Measurements from ENCODE around the gene PIEZO2.
"Not testable (repeated sequence)": the region's sequence is repeated elsewhere in the genome, so short reads cannot be mapped to it uniquely, and the experiment has no call there.

PIEZO2 gene

DNA sequence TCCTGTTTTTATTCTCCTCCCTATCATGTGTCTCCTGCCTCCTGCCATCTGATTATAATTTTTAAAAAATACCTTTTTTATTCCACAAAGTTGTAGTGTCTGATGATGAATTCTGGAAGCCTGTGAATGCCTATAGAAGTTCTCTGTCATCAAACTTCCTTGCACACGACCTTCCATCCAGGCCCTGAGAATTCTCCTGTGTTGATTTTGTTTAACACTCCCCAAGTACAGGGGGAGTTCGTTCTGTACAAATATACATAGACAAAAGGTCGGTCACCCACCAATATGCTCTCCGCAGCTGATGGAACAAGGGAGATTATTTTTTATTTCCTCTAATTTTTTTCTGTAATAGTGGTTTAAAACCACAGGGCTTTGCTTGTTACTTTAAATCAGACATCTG, 232.5 kb downstream of the PIEZO2 start (continued):
- TF ChIP-seq, protein P1, sequence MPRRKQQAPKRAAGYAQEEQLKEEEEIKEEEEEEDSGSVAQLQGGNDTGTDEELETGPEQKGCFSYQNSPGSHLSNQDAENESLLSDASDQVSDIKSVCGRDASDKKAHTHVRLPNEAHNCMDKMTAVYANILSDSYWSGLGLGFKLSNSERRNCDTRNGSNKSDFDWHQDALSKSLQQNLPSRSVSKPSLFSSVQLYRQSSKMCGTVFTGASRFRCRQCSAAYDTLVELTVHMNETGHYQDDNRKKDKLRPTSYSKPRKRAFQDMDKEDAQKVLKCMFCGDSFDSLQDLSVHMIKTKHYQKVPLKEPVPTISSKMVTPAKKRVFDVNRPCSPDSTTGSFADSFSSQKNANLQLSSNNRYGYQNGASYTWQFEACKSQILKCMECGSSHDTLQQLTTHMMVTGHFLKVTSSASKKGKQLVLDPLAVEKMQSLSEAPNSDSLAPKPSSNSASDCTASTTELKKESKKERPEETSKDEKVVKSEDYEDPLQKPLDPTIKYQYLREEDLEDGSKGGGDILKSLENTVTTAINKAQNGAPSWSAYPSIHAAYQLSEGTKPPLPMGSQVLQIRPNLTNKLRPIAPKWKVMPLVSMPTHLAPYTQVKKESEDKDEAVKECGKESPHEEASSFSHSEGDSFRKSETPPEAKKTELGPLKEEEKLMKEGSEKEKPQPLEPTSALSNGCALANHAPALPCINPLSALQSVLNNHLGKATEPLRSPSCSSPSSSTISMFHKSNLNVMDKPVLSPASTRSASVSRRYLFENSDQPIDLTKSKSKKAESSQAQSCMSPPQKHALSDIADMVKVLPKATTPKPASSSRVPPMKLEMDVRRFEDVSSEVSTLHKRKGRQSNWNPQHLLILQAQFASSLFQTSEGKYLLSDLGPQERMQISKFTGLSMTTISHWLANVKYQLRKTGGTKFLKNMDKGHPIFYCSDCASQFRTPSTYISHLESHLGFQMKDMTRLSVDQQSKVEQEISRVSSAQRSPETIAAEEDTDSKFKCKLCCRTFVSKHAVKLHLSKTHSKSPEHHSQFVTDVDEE (CRISPR knock-in tag; IDR thresholded peaks at IDR 0.05), result no peak
- TF ChIP-seq ZNF70 (CRISPR knock-in tag; IDR thresholded peaks at IDR 0.05) (no peak), TCF4 (CRISPR knock-in tag; IDR thresholded peaks at IDR 0.05; ENCODE audit: borderline replicate concordance) (no peak), SNAI2 (CRISPR knock-in tag; IDR thresholded peaks at IDR 0.05) (no peak), RARB (CRISPR knock-in tag; IDR thresholded peaks at IDR 0.05) (no peak), ARNTL (CRISPR knock-in tag; IDR thresholded peaks at IDR 0.05; ENCODE audit: borderline replicate concordance, low read depth) (no peak), ISL1 (CRISPR knock-in tag; IDR thresholded peaks at IDR 0.05) (no peak), TOX (CRISPR knock-in tag; IDR thresholded peaks at IDR 0.05; ENCODE audit: borderline replicate concordance) (no peak)
- TF ChIP-seq, protein P2, sequence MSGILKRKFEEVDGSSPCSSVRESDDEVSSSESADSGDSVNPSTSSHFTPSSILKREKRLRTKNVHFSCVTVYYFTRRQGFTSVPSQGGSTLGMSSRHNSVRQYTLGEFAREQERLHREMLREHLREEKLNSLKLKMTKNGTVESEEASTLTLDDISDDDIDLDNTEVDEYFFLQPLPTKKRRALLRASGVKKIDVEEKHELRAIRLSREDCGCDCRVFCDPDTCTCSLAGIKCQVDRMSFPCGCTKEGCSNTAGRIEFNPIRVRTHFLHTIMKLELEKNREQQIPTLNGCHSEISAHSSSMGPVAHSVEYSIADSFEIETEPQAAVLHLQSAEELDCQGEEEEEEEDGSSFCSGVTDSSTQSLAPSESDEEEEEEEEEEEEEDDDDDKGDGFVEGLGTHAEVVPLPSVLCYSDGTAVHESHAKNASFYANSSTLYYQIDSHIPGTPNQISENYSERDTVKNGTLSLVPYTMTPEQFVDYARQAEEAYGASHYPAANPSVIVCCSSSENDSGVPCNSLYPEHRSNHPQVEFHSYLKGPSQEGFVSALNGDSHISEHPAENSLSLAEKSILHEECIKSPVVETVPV (CRISPR knock-in tag; IDR thresholded peaks at IDR 0.05), result no peak

DNA sequence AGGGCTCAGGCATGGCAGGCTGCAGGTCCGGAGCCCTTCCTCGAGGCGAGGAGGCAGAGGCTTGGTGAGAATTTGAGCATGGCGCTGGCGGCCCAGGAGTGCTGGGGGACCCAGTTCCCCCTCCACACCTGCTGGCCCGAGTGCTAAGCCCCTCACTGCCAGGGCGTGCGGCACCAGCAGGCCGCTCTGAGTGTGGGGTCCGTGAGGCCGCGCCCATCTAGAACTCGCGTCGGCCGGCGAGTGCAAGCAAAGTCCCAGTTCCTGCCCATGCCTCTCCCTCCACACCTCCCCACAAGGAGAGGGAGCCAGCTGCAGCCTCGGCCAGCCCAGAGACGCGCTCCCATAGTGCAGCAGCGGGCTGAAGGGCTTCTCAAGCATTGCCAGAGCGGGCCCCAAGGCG, 233.0 kb downstream of the PIEZO2 start:
- TF ChIP-seq, protein P3, sequence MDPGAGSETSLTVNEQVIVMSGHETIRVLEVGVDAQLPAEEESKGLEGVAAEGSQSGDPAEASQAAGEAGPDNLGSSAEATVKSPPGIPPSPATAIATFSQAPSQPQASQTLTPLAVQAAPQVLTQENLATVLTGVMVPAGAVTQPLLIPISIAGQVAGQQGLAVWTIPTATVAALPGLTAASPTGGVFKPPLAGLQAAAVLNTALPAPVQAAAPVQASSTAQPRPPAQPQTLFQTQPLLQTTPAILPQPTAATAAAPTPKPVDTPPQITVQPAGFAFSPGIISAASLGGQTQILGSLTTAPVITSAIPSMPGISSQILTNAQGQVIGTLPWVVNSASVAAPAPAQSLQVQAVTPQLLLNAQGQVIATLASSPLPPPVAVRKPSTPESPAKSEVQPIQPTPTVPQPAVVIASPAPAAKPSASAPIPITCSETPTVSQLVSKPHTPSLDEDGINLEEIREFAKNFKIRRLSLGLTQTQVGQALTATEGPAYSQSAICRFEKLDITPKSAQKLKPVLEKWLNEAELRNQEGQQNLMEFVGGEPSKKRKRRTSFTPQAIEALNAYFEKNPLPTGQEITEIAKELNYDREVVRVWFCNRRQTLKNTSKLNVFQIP (CRISPR knock-in tag; IDR thresholded peaks at IDR 0.05; ENCODE audit: borderline replicate concordance, low read depth), result no peak
- no peak for ATAC-seq

DNA sequence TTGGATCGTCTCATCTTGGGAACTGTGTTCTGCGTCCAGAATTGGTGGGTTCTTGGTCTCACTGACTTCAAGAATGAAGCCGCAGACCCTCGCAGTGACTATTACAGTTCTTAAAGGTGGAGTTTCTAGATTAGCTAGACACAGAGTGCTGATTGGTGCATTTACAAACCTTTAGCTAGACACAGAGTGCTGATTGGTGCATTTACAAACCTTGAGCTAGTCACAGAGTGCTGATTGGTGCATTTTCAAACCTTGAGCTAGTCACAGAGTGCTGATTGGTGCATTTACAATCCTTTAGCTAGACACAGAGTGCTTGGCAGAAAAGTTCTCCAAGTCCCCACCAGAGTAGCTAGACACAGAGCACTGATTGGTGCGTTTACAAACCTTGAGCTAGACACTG, 233.6 kb downstream of the PIEZO2 start:
- ATAC-seq, result not testable (repeated sequence)

DNA sequence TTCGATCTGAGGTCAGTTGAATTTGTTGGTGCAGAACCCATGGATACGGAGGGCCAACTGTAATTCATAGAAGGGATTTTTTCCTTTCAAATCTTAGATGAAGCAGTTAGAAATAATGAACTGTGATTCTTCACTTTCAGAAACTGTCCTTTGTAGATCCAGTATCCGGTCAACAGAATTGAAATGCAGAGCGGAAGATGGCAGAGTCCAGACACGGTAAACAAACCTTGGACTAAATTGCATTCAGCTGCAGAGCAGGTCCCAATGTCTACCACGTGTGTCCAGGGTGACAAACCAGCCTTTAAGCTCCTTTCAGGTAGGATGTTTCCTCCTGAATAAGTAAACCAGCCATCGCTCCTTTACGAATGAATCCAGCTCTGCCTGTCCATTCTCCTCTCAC, 234.8 kb downstream of the PIEZO2 start:
- not testable (repeated sequence) for ATAC-seq

DNA sequence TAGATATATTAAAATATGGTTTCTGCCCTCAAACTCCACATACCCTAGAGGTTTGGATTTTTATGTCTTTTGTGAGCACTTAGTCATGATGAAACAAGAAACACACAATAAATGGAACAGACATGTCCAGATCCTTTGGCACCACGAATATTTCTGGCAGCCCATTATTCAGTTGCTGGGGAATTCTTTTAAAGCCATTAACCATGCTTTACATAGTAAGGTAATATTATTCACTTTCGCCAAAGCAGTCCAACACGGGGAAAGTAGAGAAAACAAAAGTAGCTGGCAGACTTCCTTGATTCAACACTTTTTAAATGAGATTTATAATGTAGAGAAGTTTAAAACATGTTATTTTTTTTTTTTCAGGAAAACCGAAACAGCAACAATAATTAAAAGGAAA, 235.4 kb downstream of the PIEZO2 start:
- TF ChIP-seq, protein P4, sequence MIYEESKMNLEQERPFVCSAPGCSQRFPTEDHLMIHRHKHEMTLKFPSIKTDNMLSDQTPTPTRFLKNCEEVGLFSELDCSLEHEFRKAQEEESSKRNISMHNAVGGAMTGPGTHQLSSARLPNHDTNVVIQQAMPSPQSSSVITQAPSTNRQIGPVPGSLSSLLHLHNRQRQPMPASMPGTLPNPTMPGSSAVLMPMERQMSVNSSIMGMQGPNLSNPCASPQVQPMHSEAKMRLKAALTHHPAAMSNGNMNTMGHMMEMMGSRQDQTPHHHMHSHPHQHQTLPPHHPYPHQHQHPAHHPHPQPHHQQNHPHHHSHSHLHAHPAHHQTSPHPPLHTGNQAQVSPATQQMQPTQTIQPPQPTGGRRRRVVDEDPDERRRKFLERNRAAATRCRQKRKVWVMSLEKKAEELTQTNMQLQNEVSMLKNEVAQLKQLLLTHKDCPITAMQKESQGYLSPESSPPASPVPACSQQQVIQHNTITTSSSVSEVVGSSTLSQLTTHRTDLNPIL (CRISPR knock-in tag; IDR thresholded peaks at IDR 0.05; ENCODE audit: low read depth), result no peak
- ATAC-seq, result no peak

DNA sequence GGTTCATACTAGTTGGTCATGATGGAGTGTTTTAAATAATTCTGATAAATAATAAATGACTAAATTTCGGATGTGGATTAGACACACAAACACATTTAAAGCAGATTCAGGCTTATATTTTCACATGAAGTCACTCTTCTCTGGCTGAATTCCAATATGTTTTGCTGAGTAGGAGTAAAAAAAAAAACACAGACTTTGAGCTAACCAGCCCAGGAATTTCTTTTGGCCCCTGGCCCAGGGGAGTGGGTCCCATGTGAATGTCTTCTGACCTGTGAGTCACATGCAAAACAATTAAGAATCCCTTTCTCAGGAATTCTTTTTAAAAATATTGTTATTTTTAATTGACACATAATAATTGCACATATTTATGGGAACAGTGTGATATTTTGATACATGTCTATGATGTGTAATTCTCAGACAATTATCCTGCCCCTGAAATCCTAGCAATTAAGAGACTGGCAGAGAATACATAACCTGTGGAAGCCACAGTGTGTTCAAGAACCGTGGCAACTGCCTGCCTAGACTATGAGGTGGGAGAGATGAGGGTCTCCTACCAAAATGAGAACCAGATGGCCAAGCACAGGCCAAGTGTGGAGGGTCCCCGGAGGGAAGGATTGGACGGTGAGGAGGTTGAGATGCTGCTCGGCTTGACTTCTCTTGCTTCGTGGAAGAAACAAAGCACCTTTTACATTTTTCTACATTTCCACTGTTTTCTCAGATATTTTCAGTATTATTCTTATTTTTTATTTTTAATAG, 236.4 kb downstream of the PIEZO2 start:
- no peak for ATAC-seq
- TF ChIP-seq ISL1 (CRISPR knock-in tag; IDR thresholded peaks at IDR 0.05) (no peak), ESRRG (CRISPR knock-in tag; IDR thresholded peaks at IDR 0.05) (no peak)

DNA sequence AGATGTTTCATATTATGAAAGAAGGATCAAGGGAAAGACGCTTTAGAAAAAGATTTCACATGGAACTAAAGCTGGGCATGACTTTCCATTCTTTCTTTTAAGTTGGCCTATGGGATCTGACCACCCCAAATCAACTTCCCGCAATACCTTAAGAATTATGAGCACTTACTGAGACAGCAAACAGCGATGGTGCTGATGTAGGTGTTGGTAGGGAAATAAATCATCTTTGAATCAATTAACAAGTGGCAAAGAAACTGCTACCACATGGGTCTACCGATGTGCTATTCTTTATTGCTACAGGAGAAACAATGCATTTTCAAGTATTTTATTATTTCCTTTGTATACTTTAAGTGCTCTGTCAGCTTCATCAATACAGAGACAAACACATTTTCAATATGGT, 239.6 kb downstream of the PIEZO2 start:
- no peak for ATAC-seq
- TF ChIP-seq, protein P4 (CRISPR knock-in tag; IDR thresholded peaks at IDR 0.05; ENCODE audit: low read depth), result no peak
- no peak for TF ChIP-seq ZNF70 (CRISPR knock-in tag; IDR thresholded peaks at IDR 0.05)
- no peak for TF ChIP-seq ZC3H10 (CRISPR knock-in tag; IDR thresholded peaks at IDR 0.05)
- TF ChIP-seq GLIS3 (CRISPR knock-in tag; IDR thresholded peaks at IDR 0.05), result no peak
- TF ChIP-seq ESRRG (CRISPR knock-in tag; IDR thresholded peaks at IDR 0.05), result no peak
- TF ChIP-seq, protein P3 (CRISPR knock-in tag; IDR thresholded peaks at IDR 0.05; ENCODE audit: borderline replicate concordance, low read depth), result no peak
- TF ChIP-seq, protein P1 (CRISPR knock-in tag; IDR thresholded peaks at IDR 0.05), result no peak
- no peak for TF ChIP-seq ZNF8 (CRISPR knock-in tag; IDR thresholded peaks at IDR 0.05)
- TF ChIP-seq CSDC2 (CRISPR knock-in tag; IDR thresholded peaks at IDR 0.05), result no peak
- TF ChIP-seq ZNF565 (CRISPR knock-in tag; conservative IDR thresholded peaks at IDR 0.05; ENCODE audit: low read depth), result no peak

Data from SK-N-SH treated with all-trans-retinoic acid at 6 μM for 48 hours (cell line).